ENCODE results near the gene FKBP2.

The FKBP2 gene

GRCh38 chr11:64249563-64250414, 8.9 kb downstream of the FKBP2 start:
- DNase-seq: no peak

GRCh38 chr11:64250415-64251015, 9.6 kb downstream of the FKBP2 start:
- DNase-seq: no peak

GRCh38 chr11:64251016-64251752, 10.3 kb downstream of the FKBP2 start, which contains the start of gene PLCB3:
Gene PLCB3 (plus strand): TSS chr11:64251530. CDS start chr11:64251650, 120 bp downstream.
- peak; percentile 63 to 70 for DNase-seq

GRCh38 chr11:64251753-64252002, 10.8 kb downstream of the FKBP2 start:
- DNase-seq: no peak

- DNase-seq: no peak
Measured at GRCh38 chr11:64252003-64252872, 11.3 kb downstream of the FKBP2 start.

GRCh38 chr11:64253043-64253442, 12.1 kb downstream of the FKBP2 start:
- DNase-seq: no peak

GRCh38 chr11:64253481-64253880, 12.6 kb downstream of the FKBP2 start:
- no peak for DNase-seq

GRCh38 chr11:64254326-64254725, 13.4 kb downstream of the FKBP2 start:
- DNase-seq: no peak

- no peak for DNase-seq
Measured at GRCh38 chr11:64255135-64256128, 14.5 kb downstream of the FKBP2 start.

GRCh38 chr11:64256300-64256699, 15.4 kb downstream of the FKBP2 start:
- DNase-seq: no peak

- no peak for DNase-seq
Measured at GRCh38 chr11:64258356-64258755, 17.5 kb downstream of the FKBP2 start.

- no peak for DNase-seq
Measured at GRCh38 chr11:64258946-64259532, 18.1 kb downstream of the FKBP2 start.

- DNase-seq: no peak
Measured at GRCh38 chr11:64259533-64260067, 18.7 kb downstream of the FKBP2 start.

GRCh38 chr11:64260147-64260708, 19.3 kb downstream of the FKBP2 start:
- DNase-seq: no peak

GRCh38 chr11:64261556-64262080, 20.7 kb downstream of the FKBP2 start:
- no peak for DNase-seq

GRCh38 chr11:64262271-64263002, 21.5 kb downstream of the FKBP2 start:
- no peak for DNase-seq

GRCh38 chr11:64263021-64263946, 22.4 kb downstream of the FKBP2 start:
- DNase-seq: no peak

- DNase-seq: no peak
Measured at GRCh38 chr11:64263947-64264317, 23.0 kb downstream of the FKBP2 start.

Measured in CD4-positive, alpha-beta T cell treated with Interleukin-1 beta for 1 hour (primary cell).